ENCODE measurements around the gene RPL18.

The RPL18 gene

GRCh38 chr19:48615231-48616040 is 3.5 kb downstream of the RPL18 start:
- no peaks in the 10 kb centered on the region for H3K27me3 Mint-ChIP-seq
- no peak for ATAC-seq
- peaks cover 56% of the 10 kb centered on the region for H3K36me3 Mint-ChIP-seq
- no peaks in the 10 kb centered on the region for H3K9me3 Mint-ChIP-seq
- no peak overlapping the region for H3K4me3 Mint-ChIP-seq
- peaks cover 62% of the 10 kb centered on the region for H3K4me1 Mint-ChIP-seq
- no peak overlapping the region for H3K27ac Mint-ChIP-seq

GRCh38 chr19:48614436-48615230 is 4.3 kb downstream of the RPL18 start, which contains the start of gene FAM83E:
Gene FAM83E, minus strand, starts transcription at chr19:48615076. Its CDS starts 1,704 bp downstream, at chr19:48613372.
- peaks cover 55% of the 10 kb centered on the region for H3K36me3 Mint-ChIP-seq

GRCh38 chr19:48613852-48614435 is 5.0 kb downstream of the RPL18 start:
- peaks cover 51% of the 10 kb centered on the region for H3K36me3 Mint-ChIP-seq
- peak overlapping the region; percentile 20 for H3K27ac Mint-ChIP-seq
- H3K9me3 Mint-ChIP-seq = no peaks in the 10 kb centered on the region
- H3K27me3 Mint-ChIP-seq = no peaks in the 10 kb centered on the region
- no peak overlapping the region for H3K4me3 Mint-ChIP-seq
- no peak for ATAC-seq
- H3K4me1 Mint-ChIP-seq = peaks cover 56% of the 10 kb centered on the region

More at GRCh38 chr19:48614436-48615230, 4.3 kb downstream of the RPL18 start, which contains the start of gene FAM83E:
- Mint-ChIP-seq H3K4me3 (no peak within 1 kb of the TSS), H3K27ac (peak within 1 kb of the TSS; percentile 20), H3K27me3 (no peaks in the 10 kb centered on the region), H3K4me1 (peaks cover 54% of the 10 kb centered on the region), H3K9me3 (no peaks in the 10 kb centered on the region)
- ATAC-seq = no peak

- Mint-ChIP-seq H3K27me3 (no peaks in the 10 kb centered on the region), H3K4me1 (peaks cover 56% of the 10 kb centered on the region), H3K36me3 (peaks cover 44% of the 10 kb centered on the region), H3K27ac (peak overlapping the region; percentile 20), H3K4me3 (no peak overlapping the region), H3K9me3 (no peaks in the 10 kb centered on the region)
- no peak for ATAC-seq
These were observed 5.7 kb downstream of the RPL18 start for GRCh38 chr19:48613024-48613851.

- no peak for ATAC-seq
- no peak overlapping the region for H3K27ac Mint-ChIP-seq
These were observed 7.1 kb downstream of the RPL18 start for GRCh38 chr19:48611872-48612271.

GRCh38 chr19:48609571-48610108 is 9.3 kb downstream of the RPL18 start:
- ATAC-seq = no peak
- Mint-ChIP-seq H3K27me3 (no peaks in the 10 kb centered on the region), H3K9me3 (no peaks in the 10 kb centered on the region), H3K27ac (no peak overlapping the region), H3K4me1 (peaks cover 25% of the 10 kb centered on the region), H3K36me3 (peaks cover 11% of the 10 kb centered on the region), H3K4me3 (no peak overlapping the region)

More at GRCh38 chr19:48611872-48612271, 7.1 kb downstream of the RPL18 start:
- H3K4me1 Mint-ChIP-seq = peaks cover 46% of the 10 kb centered on the region
- H3K9me3 Mint-ChIP-seq = no peaks in the 10 kb centered on the region
- H3K36me3 Mint-ChIP-seq = peaks cover 31% of the 10 kb centered on the region
- no peak overlapping the region for H3K4me3 Mint-ChIP-seq
- no peaks in the 10 kb centered on the region for H3K27me3 Mint-ChIP-seq

- H3K27me3 Mint-ChIP-seq = no peaks in the 10 kb centered on the region
- peak overlapping the region; percentile 38 for H3K27ac Mint-ChIP-seq
- H3K4me1 Mint-ChIP-seq = peaks cover 17% of the 10 kb centered on the region
- H3K4me3 Mint-ChIP-seq = peak overlapping the region; percentile 38
- H3K9me3 Mint-ChIP-seq = no peaks in the 10 kb centered on the region
- ATAC-seq = peak; percentile 91
- H3K36me3 Mint-ChIP-seq = peaks cover 4% of the 10 kb centered on the region
These were observed 10.1 kb downstream of the RPL18 start for GRCh38 chr19:48608798-48609263.

GRCh38 chr19:48607359-48607755 is 11.6 kb downstream of the RPL18 start:
- Mint-ChIP-seq H3K9me3 (no peaks in the 10 kb centered on the region), H3K27me3 (no peaks in the 10 kb centered on the region), H3K27ac (no peak overlapping the region), H3K4me1 (peaks cover 13% of the 10 kb centered on the region), H3K4me3 (no peak overlapping the region), H3K36me3 (no peaks in the 10 kb centered on the region)
- ATAC-seq = no peak

- H3K27me3 Mint-ChIP-seq = no peaks in the 10 kb centered on the region
- H3K27ac Mint-ChIP-seq = no peak within 1 kb of the TSS
These were observed 12.3 kb downstream of the RPL18 start, which contains the start of gene SPACA4 for GRCh38 chr19:48606463-48607358. Gene SPACA4, plus strand, starts transcription at chr19:48606742. Its CDS starts 237 bp downstream, at chr19:48606979.

GRCh38 chr19:48603850-48604249 is 15.1 kb downstream of the RPL18 start:
- no peaks in the 10 kb centered on the region for H3K9me3 Mint-ChIP-seq
- H3K4me3 Mint-ChIP-seq = no peak overlapping the region
- no peaks in the 10 kb centered on the region for H3K36me3 Mint-ChIP-seq
- no peak for ATAC-seq
- H3K4me1 Mint-ChIP-seq = peaks cover 6% of the 10 kb centered on the region
- no peak overlapping the region for H3K27ac Mint-ChIP-seq
- H3K27me3 Mint-ChIP-seq = peaks cover 2% of the 10 kb centered on the region

More at GRCh38 chr19:48606463-48607358, 12.3 kb downstream of the RPL18 start, which contains the start of gene SPACA4:
- Mint-ChIP-seq H3K4me3 (no peak within 1 kb of the TSS), H3K9me3 (no peaks in the 10 kb centered on the region), H3K36me3 (no peaks in the 10 kb centered on the region), H3K4me1 (peaks cover 13% of the 10 kb centered on the region)
- no peak for ATAC-seq

- Mint-ChIP-seq H3K9me3 (no peaks in the 10 kb centered on the region), H3K36me3 (no peaks in the 10 kb centered on the region), H3K4me1 (peaks cover 2% of the 10 kb centered on the region), H3K27me3 (peaks cover 6% of the 10 kb centered on the region), H3K27ac (no peak overlapping the region), H3K4me3 (no peak overlapping the region)
- ATAC-seq = peak; percentile 47
These were observed 15.5 kb downstream of the RPL18 start for GRCh38 chr19:48603449-48603848.

GRCh38 chr19:48603001-48603400 is 16.0 kb downstream of the RPL18 start:
- Mint-ChIP-seq H3K4me3 (no peak overlapping the region), H3K9me3 (no peaks in the 10 kb centered on the region), H3K36me3 (no peaks in the 10 kb centered on the region), H3K4me1 (no peaks in the 10 kb centered on the region), H3K27ac (no peak overlapping the region), H3K27me3 (peaks cover 10% of the 10 kb centered on the region)
- ATAC-seq = no peak

- Mint-ChIP-seq H3K36me3 (no peaks in the 10 kb centered on the region), H3K27me3 (peaks cover 10% of the 10 kb centered on the region), H3K9me3 (no peaks in the 10 kb centered on the region), H3K4me1 (peaks cover 9% of the 10 kb centered on the region), H3K27ac (no peak overlapping the region), H3K4me3 (no peak overlapping the region)
- no peak for ATAC-seq
These were observed 18.1 kb downstream of the RPL18 start for GRCh38 chr19:48600679-48601417.

Measured in stimulated activated memory B cell treated with anti-CD40 and anti-IgM and Interleukin-4, amounts not matched to agents 10 μg/mL and 1 μg/mL and 100 μg/mL, for 72 hours (primary cell).